ENCODE data around the gene LAMA3. TPM values are rescaled to one million over a fixed set of nuclear protein-coding genes. Genes with fewer than 3 reads are reported as not detected.

Gene LAMA3
- total and polyA plus RNA-seq, 2 donors (not counting 1 experiment from before 2014, with no cell fraction given): 0.75 to 13.2 TPM

- no peak overlapping the region for H3K4me2 ChIP-seq (ENCODE audit: extremely low read depth, insufficient read depth, low read length)
- H3K27me3 ChIP-seq (ENCODE audit: control insufficient read depth, insufficient read depth, low read length): peaks cover 8% of the 10 kb centered on the region
- TF ChIP-seq CTCF (conservative IDR thresholded peaks at IDR 0.05 in 1 of 2, IDR thresholded peaks at IDR 0.05 in 1 of 2; ENCODE audit: low read depth in 1 of 2, low read length in 2 of 2) (no peak), EZH2 (IDR thresholded peaks at IDR 0.05; ENCODE audit: low read length, missing control alignments) (no peak)
- no peak for DNase-seq (ENCODE audit: low read depth in 2 of 2)
- no peaks in the 10 kb centered on the region for H3K4me1 ChIP-seq (ENCODE audit: control insufficient read depth, extremely low read depth, insufficient read depth, low read length)
- no peaks in the 10 kb centered on the region for H3K9me3 ChIP-seq (ENCODE audit: control insufficient read depth, insufficient read depth, low read depth, low read length)
- no peak overlapping the region for H2AFZ ChIP-seq (ENCODE audit: low read length)
- H3K4me3 ChIP-seq (replicated peaks in 1 of 4; ENCODE audit: control extremely low read depth in 1 of 4, insufficient read depth in 1 of 4, low read depth in 3 of 4, low read length in 4 of 4): no peak overlapping the region
- no peaks in the 10 kb centered on the region for H3K79me2 ChIP-seq (ENCODE audit: control insufficient read depth, insufficient read depth, low read length)
- H3K9ac ChIP-seq (ENCODE audit: insufficient read depth, low read length): no peak overlapping the region
- no peak overlapping the region for H3K27ac ChIP-seq (ENCODE audit: insufficient read depth, low read length)
- H3K36me3 ChIP-seq (ENCODE audit: control insufficient read depth, insufficient read depth, low read length): no peaks in the 10 kb centered on the region
- no peaks in the 10 kb centered on the region for H4K20me1 ChIP-seq (ENCODE audit: control insufficient read depth, extremely low read depth, insufficient read depth, low read length)
Measured at GRCh38 chr18:23645568-23646175, 43.6 kb upstream of the LAMA3 start.

- DNase-seq (ENCODE audit: low read depth in 2 of 2): no peak
- peaks cover 4% of the 10 kb centered on the region for H3K27me3 ChIP-seq (ENCODE audit: control insufficient read depth, insufficient read depth, low read length)
- no peak for TF ChIP-seq EZH2 (IDR thresholded peaks at IDR 0.05; ENCODE audit: low read length, missing control alignments)
- no peak for TF ChIP-seq CTCF (conservative IDR thresholded peaks at IDR 0.05 in 1 of 2, IDR thresholded peaks at IDR 0.05 in 1 of 2; ENCODE audit: low read depth in 1 of 2, low read length in 2 of 2)
Measured at GRCh38 chr18:23646282-23646681, 43.0 kb upstream of the LAMA3 start.

DNA sequence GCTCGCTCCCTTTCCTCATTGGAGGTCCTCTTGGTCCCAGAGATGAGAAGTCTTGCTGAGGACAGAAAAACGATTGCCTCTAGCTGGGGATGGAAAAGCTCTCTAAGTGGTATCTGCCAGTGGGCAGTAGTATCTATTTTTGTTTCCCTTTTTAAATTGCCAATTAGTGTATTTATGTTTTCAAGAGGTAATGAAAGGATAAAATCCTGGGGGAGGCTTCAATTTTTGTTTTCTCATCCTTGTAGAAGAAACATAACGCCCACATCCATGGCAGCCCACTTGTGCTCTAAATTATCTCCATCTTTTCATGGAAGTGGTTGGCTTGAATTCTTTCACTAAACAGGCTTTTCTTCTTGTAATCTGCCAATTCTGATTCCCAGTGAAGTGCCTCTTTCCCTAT, 40.8 kb upstream of the LAMA3 start:
- H3K27ac ChIP-seq (ENCODE audit: insufficient read depth, low read length): no peak overlapping the region
- H3K4me2 ChIP-seq (ENCODE audit: extremely low read depth, insufficient read depth, low read length): no peak overlapping the region
- peaks cover 7% of the 10 kb centered on the region for H3K27me3 ChIP-seq (ENCODE audit: control insufficient read depth, insufficient read depth, low read length)
- no peaks in the 10 kb centered on the region for H3K9me3 ChIP-seq (ENCODE audit: control insufficient read depth, insufficient read depth, low read depth, low read length)
- TF ChIP-seq EZH2 (IDR thresholded peaks at IDR 0.05; ENCODE audit: low read length, missing control alignments): no peak
- TF ChIP-seq CTCF (conservative IDR thresholded peaks at IDR 0.05 in 1 of 2, IDR thresholded peaks at IDR 0.05 in 1 of 2; ENCODE audit: low read depth in 1 of 2, low read length in 2 of 2): no peak
- H3K4me1 ChIP-seq (ENCODE audit: control insufficient read depth, extremely low read depth, insufficient read depth, low read length): peaks cover 7% of the 10 kb centered on the region
- H3K9ac ChIP-seq (ENCODE audit: insufficient read depth, low read length): no peak overlapping the region
- no peak overlapping the region for H3K4me3 ChIP-seq (replicated peaks in 1 of 4; ENCODE audit: control extremely low read depth in 1 of 4, insufficient read depth in 1 of 4, low read depth in 3 of 4, low read length in 4 of 4)
- no peak overlapping the region for H2AFZ ChIP-seq (ENCODE audit: low read length)
- H4K20me1 ChIP-seq (ENCODE audit: control insufficient read depth, extremely low read depth, insufficient read depth, low read length): no peaks in the 10 kb centered on the region
- H3K79me2 ChIP-seq (ENCODE audit: control insufficient read depth, insufficient read depth, low read length): no peaks in the 10 kb centered on the region
- no peaks in the 10 kb centered on the region for H3K36me3 ChIP-seq (ENCODE audit: control insufficient read depth, insufficient read depth, low read length)
- DNase-seq (ENCODE audit: low read depth in 2 of 2): no peak

More at GRCh38 chr18:23646282-23646681, 43.0 kb upstream of the LAMA3 start:
- no peak overlapping the region for H3K4me3 ChIP-seq (replicated peaks in 1 of 4; ENCODE audit: control extremely low read depth in 1 of 4, insufficient read depth in 1 of 4, low read depth in 3 of 4, low read length in 4 of 4)
- H3K9ac ChIP-seq (ENCODE audit: insufficient read depth, low read length): no peak overlapping the region
- no peaks in the 10 kb centered on the region for H4K20me1 ChIP-seq (ENCODE audit: control insufficient read depth, extremely low read depth, insufficient read depth, low read length)
- H3K79me2 ChIP-seq (ENCODE audit: control insufficient read depth, insufficient read depth, low read length): no peaks in the 10 kb centered on the region
- H3K27ac ChIP-seq (ENCODE audit: insufficient read depth, low read length): no peak overlapping the region
- H3K4me1 ChIP-seq (ENCODE audit: control insufficient read depth, extremely low read depth, insufficient read depth, low read length): peaks cover 4% of the 10 kb centered on the region
- H2AFZ ChIP-seq (ENCODE audit: low read length): no peak overlapping the region
- no peak overlapping the region for H3K4me2 ChIP-seq (ENCODE audit: extremely low read depth, insufficient read depth, low read length)
- H3K9me3 ChIP-seq (ENCODE audit: control insufficient read depth, insufficient read depth, low read depth, low read length): no peaks in the 10 kb centered on the region
- no peaks in the 10 kb centered on the region for H3K36me3 ChIP-seq (ENCODE audit: control insufficient read depth, insufficient read depth, low read length)
